HepG2 (cell line): Measurements from ENCODE around the gene CCDC34. TPM values are rescaled to one million over a fixed set of nuclear protein-coding genes. Genes with fewer than 3 reads are reported as not detected.

Source experiments
- ATAC-seq: fragments of 200-7000 bp; cut with Tn5 transposase; 3 replicates; pipeline ENCODE4 v1.9.1; 2020; ENCODE audit warnings: mild to moderate bottlenecking, moderate library complexity
- BruUV-seq: library from RNA; stranded (reverse); fragments of 400-500 nt; replicated peaks from 2 replicates; lab custom pipeline; 2021; lab: Mats Ljungman, UMichigan
- CTCF ChIA-PET: fragments of 300-600 bp; formaldehyde crosslinking; extraction: SDS; loops from one replicate; lab custom pipeline; 2021; ENCODE audit warnings: low total read pairs, inconsistent platforms, low intra/inter-chr PET ratio; lab: Yijun Ruan, JAX
- POLR2A ChIA-PET: fragments of 350-600 bp; sonication (Branson Sonifier 250); formaldehyde crosslinking; loops from one replicate; lab custom pipeline; 2020; ENCODE audit warnings: antibody characterized with exemption, inconsistent platforms; lab: Yijun Ruan, JAX
- DNase-seq: peaks from one replicate; pipeline ENCODE4 v3.0.0-alpha.2; 2015; ENCODE audit warnings: low spot score
- FAIRE-seq: peaks from 3 replicates; lab custom pipeline; 2011; peaks lifted over from hg19 to GRCh38; lab: Jason Lieb, UNC
- H2AFZ ChIP-seq: one replicate; pipeline ENCODE4 v1.6.1; 2011; ENCODE audit warnings: low read length, inconsistent platforms
- H3K27ac ChIP-seq: fragments of 300-600 bp; 3 replicates; pipeline ENCODE4 v1.8.0; 2011; ENCODE audit warnings: mixed run types, mild to moderate bottlenecking, mixed read lengths, low read length, inconsistent platforms; ENCODE audit not compliant: insufficient read depth; ENCODE audit errors: extremely low read length
- H3K27me3 ChIP-seq, 2 experiments: fragments of 200-600 bp in 1 of 2; 2 replicates in 1 of 2; 3 replicates in 1 of 2; pipeline versions ENCODE4 v1.6.0 to v1.8.0; 2011; ENCODE audit warnings: low read length in 2 of 2, mild to moderate bottlenecking in 2 of 2, moderate library complexity in 2 of 2, inconsistent platforms in 1 of 2; ENCODE audit not compliant: insufficient read depth in 2 of 2, control insufficient read depth in 1 of 2
- H3K36me3 ChIP-seq, 2 experiments: fragments of 200-600 bp in 1 of 2; replicated peaks in 1 of 2; 2 replicates in 1 of 2; 3 replicates in 1 of 2; pipeline versions ENCODE4 v1.5.1 to v1.8.0; 2011; ENCODE audit warnings: low read length in 2 of 2, inconsistent platforms in 1 of 2; ENCODE audit not compliant: insufficient read depth in 2 of 2, control insufficient read depth in 1 of 2
- H3K4me1 ChIP-seq: 2 replicates; pipeline ENCODE4 v1.5.1; 2012; ENCODE audit warnings: low read length, inconsistent platforms; ENCODE audit not compliant: insufficient read depth
- H3K4me2 ChIP-seq: 2 replicates; pipeline ENCODE4 v1.6.0; 2011; ENCODE audit warnings: low read depth, low read length, inconsistent platforms
- H3K4me3 ChIP-seq, 3 experiments: fragments of 200-600 bp in 1 of 3; sonication (generic), shearing (Covaris generic) in 1 of 3; replicated peaks in 1 of 3; 2 replicates each; pipeline ENCODE4 v1.5.1; 2011 to 2016; ENCODE audit warnings: low read length in 3 of 3, inconsistent platforms in 2 of 3, low read depth in 2 of 3, mild to moderate bottlenecking in 2 of 3, control low read depth in 1 of 3, mixed read lengths in 1 of 3; ENCODE audit not compliant: insufficient read depth in 1 of 3
- H3K79me2 ChIP-seq: one replicate; pipeline ENCODE4 v1.6.1; 2011; ENCODE audit warnings: low read length, inconsistent platforms; ENCODE audit not compliant: insufficient read depth
- H3K9ac ChIP-seq: 2 replicates; pipeline ENCODE4 v1.6.0; 2011; ENCODE audit warnings: mild to moderate bottlenecking, low read depth, low read length, inconsistent platforms; ENCODE audit not compliant: insufficient read depth
- H3K9me3 ChIP-seq: 2 replicates; pipeline ENCODE4 v1.5.1; 2012; ENCODE audit warnings: mild to moderate bottlenecking, low read length
- H4K20me1 ChIP-seq: 2 replicates; pipeline ENCODE4 v1.6.0; 2011; ENCODE audit warnings: inconsistent platforms, mild to moderate bottlenecking, low read length, moderate library complexity; ENCODE audit not compliant: insufficient read depth
- BCL6 ChIP-seq: IDR thresholded peaks from 2 replicates; pipeline ENCODE4 v1.6.1; 2016; ENCODE audit warnings: missing genetic modification reagents, missing compliant biosample characterization
- ELF4 ChIP-seq: sonication (generic); formaldehyde crosslinking; IDR thresholded peaks from 2 replicates; pipeline ENCODE4 v1.5.0; 2020; ENCODE audit warnings: missing genetic modification reagents, mild to moderate bottlenecking, moderate library complexity, borderline replicate concordance
- HNRNPH1 ChIP-seq: fragments of 200-400 bp; formaldehyde crosslinking; optimal IDR thresholded peaks from 2 replicates; pipeline ENCODE3; 2017; ENCODE audit warnings: mild to moderate bottlenecking, low read depth, low read length
- KDM4B ChIP-seq: sonication (generic); formaldehyde crosslinking; IDR thresholded peaks from 2 replicates; pipeline ENCODE4 v1.4.0; 2020; ENCODE audit warnings: missing genetic modification reagents
- KLF9 ChIP-seq: IDR thresholded peaks from 2 replicates; pipeline ENCODE4 v1.6.1; 2016; ENCODE audit warnings: low read depth
- RXRA ChIP-seq: sonication (generic); formaldehyde crosslinking; IDR thresholded peaks from 2 replicates; pipeline ENCODE4 v1.5.1; 2020; ENCODE audit warnings: missing genetic modification reagents
- SIX1 ChIP-seq: sonication (generic); formaldehyde crosslinking; IDR thresholded peaks from 2 replicates; pipeline ENCODE4 v1.4.0; 2020; ENCODE audit warnings: missing genetic modification reagents, borderline replicate concordance
- TBX2 ChIP-seq: sonication (generic); formaldehyde crosslinking; IDR thresholded peaks from 2 replicates; pipeline ENCODE4 v1.5.0; 2020; ENCODE audit warnings: missing genetic modification reagents, mild to moderate bottlenecking, borderline replicate concordance
- ZBTB39 ChIP-seq: sonication (generic); formaldehyde crosslinking; IDR thresholded peaks from 2 replicates; pipeline ENCODE4 v1.5.0; 2020; ENCODE audit warnings: missing genetic modification reagents
- ZFP36L1 ChIP-seq: sonication (generic); formaldehyde crosslinking; IDR thresholded peaks from 2 replicates; pipeline ENCODE4 v1.8.0; 2022; ENCODE audit warnings: mild to moderate bottlenecking, missing genetic modification reagents, moderate library complexity
- ZNF280B ChIP-seq: sonication (generic); formaldehyde crosslinking; IDR thresholded peaks from 2 replicates; pipeline ENCODE4 v1.5.0; 2020; ENCODE audit warnings: missing genetic modification reagents, mild to moderate bottlenecking, borderline replicate concordance
- WGBS: methylation state at CpG from one replicate; pipeline ENCODE4 v1.1.6; 2017; ENCODE audit warnings: low lambda C conversion rate; 5-methylcytosine and 5-hydroxymethylcytosine counted together
- in situ Hi-C: cut with HindIII; loops from 2 replicates; pipeline ENCODE4 v1.10.0; 2017; ENCODE audit warnings: low pct_unique_long_range_greater_than_20kb; ENCODE audit not compliant: extremely low pct_ligation_motif_present
- intact Hi-C: fragments of 100-400 bp; cut with micrococcal nuclease; formaldehyde crosslinking; loops from one replicate; pipeline ENCODE4 v1.10.0; 2022; ENCODE audit not compliant: unreplicated experiment
- polyA plus RNA-seq, 8 experiments: library from polyadenylated mRNA; depleted of rRNA in 3 of 8; stranded (reverse) in 7 of 8; unstranded in 1 of 8; fragments of >200 nt; fragmentation: Illumina TruSeq in 4 of 8; extraction: Trizol in 4 of 8; gene quantifications; 2 replicates each; pipeline versions ENCODE4 v1.2.1 to v1.2.3, GENCODE V29; 2011 to 2016; ENCODE audit warnings: low read depth in 4 of 8, missing spikeins in 1 of 8, mixed read lengths in 1 of 8; ENCODE audit not compliant: insufficient read depth in 1 of 8
- total RNA-seq, 5 experiments: library from RNA; depleted of rRNA; stranded (reverse); fragments of >200 nt; fragmentation: Illumina TruSeq; extraction: Trizol; gene quantifications; 2 replicates each; pipeline ENCODE4 v1.2.3, GENCODE V29; 2016; ENCODE audit warnings: low read depth in 1 of 5
- TF ChIP-seq, protein P1 (sequence below): sonication (generic); formaldehyde crosslinking; IDR thresholded peaks from 2 replicates; pipeline ENCODE4 v1.4.0; 2020; ENCODE audit warnings: missing genetic modification reagents, borderline replicate concordance

CCDC34 gene
- total and polyA plus RNA-seq, 2 of the 13 experiments (the other 11 are each of a cell fraction or from before 2014, with no cell fraction given), result 7.6 to 34.3 TPM

DNA sequence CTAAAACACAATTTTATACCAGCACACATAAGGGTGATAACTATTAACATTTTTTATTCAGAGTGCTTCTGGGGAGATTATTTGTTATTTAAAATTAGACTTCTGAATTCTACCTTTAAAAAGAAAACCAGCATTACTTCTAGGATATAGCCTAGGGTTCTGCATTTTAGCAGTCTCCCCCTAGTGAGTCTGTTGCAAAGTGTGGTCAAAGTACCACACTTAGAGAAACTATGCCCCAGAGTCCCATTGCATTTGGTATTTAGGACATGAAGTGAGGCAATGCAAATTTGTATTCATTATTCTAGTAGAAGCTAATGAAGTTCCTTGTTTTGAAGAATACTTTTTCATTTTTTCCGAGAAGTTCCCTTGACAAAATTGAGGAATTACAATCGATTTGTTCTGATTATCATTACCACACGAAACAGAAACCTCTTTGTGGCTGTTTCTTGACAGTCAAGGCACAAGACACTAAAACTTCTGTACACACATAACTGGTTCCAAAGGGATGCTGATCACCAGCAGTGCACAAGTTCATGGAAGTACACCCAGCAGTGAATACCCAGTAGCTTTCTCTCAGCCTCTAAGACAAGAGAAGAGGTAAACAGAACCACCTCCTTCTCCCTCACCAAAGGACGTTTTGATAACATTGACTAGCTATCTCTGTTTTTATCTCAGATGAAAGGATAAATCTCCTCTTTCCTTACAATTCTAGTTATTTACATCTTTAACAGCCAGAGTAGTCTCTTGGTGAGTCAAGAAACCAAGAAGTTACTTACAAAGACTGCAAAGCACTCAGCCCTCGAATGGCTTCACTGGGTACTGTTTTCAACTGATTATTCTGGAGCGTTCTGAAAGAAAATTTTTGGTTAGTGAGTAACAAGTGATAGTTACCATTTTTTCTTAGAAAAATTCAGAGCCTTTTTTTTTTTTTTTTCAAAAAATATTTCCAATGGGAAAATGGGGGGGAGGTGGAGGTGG is 27.6 kb upstream of the CCDC34 start:
- FAIRE-seq, result no peak
- intact Hi-C loops, result loop anchor here (5.0 kb wide), 1 partner anchor 208 kb away; no protein-coding TSS in a partner anchor

More for the DNA sequence above, 27.6 kb upstream of the CCDC34 start:
- TF ChIP-seq ZFP36L1 (CRISPR knock-in tag) (no peak), SIX1 (CRISPR knock-in tag) (no peak), ZBTB39 (CRISPR knock-in tag) (no peak), HNRNPH1 (no peak), RXRA (CRISPR knock-in tag) (no peak), TBX2 (CRISPR knock-in tag) (no peak), ELF4 (no peak), BCL6 (no peak), KDM4B (CRISPR knock-in tag) (no peak), KLF9 (CRISPR knock-in tag) (no peak), ZNF280B (no peak)
- TF ChIP-seq, protein P1, sequence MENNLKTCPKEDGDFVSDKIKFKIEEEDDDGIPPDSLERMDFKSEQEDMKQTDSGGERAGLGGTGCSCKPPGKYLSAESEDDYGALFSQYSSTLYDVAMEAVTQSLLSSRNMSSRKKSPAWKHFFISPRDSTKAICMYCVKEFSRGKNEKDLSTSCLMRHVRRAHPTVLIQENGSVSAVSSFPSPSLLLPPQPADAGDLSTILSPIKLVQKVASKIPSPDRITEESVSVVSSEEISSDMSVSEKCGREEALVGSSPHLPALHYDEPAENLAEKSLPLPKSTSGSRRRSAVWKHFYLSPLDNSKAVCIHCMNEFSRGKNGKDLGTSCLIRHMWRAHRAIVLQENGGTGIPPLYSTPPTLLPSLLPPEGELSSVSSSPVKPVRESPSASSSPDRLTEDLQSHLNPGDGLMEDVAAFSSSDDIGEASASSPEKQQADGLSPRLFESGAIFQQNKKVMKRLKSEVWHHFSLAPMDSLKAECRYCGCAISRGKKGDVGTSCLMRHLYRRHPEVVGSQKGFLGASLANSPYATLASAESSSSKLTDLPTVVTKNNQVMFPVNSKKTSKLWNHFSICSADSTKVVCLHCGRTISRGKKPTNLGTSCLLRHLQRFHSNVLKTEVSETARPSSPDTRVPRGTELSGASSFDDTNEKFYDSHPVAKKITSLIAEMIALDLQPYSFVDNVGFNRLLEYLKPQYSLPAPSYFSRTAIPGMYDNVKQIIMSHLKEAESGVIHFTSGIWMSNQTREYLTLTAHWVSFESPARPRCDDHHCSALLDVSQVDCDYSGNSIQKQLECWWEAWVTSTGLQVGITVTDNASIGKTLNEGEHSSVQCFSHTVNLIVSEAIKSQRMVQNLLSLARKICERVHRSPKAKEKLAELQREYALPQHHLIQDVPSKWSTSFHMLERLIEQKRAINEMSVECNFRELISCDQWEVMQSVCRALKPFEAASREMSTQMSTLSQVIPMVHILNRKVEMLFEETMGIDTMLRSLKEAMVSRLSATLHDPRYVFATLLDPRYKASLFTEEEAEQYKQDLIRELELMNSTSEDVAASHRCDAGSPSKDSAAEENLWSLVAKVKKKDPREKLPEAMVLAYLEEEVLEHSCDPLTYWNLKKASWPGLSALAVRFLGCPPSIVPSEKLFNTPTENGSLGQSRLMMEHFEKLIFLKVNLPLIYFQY (CRISPR knock-in tag), result no peak
- ChIA-PET CTCF (interaction anchor here (0.7 kb wide), 1 partner anchor 62 kb away, joined by 3 read pairs; no protein-coding TSS in a partner anchor), POLR2A (interaction anchor here (1.7 to 1.9 kb wide), 2 partner anchors 16 to 27 kb away, joined by 4 to 6 read pairs; partner anchors contain the start of gene CCDC34)
- Histone ChIP-seq H3K4me2 (no peak overlapping the region), H3K4me1 (peaks cover 84% of the 10 kb centered on the region), H3K27me3 (no peaks in the 10 kb centered on the region), H3K9me3 (no peaks in the 10 kb centered on the region), H3K9ac (no peak overlapping the region), H3K36me3 (peaks cover 3 to 34% of the 10 kb centered on the region in 2 experiments; a peak in 3 of 5 replicates), H2AFZ (no peak overlapping the region), H3K27ac (no peak overlapping the region), H3K79me2 (peaks cover 48% of the 10 kb centered on the region), H3K4me3 (no peak overlapping the region), H4K20me1 (no peaks in the 10 kb centered on the region)
- ATAC-seq (no peak), DNase-seq (no peak)
- in situ Hi-C loops, result no loop called here
- BruUV-seq, result no TSS peak
- 97% methylated on average over 6 of the region's 6 CpGs for WGBS
